SH-SY5Y (cell line): ENCODE results near the gene MAP3K20.

ENCODE experiments used
- GATA2 ChIP-seq: IDR thresholded peaks from 2 replicates; pipeline ENCODE4 v1.6.1; 2011; ENCODE audit warnings: mild to moderate bottlenecking, low read depth, low read length
- GATA3 ChIP-seq: IDR thresholded peaks from 2 replicates; pipeline ENCODE4 v1.6.1; 2011; ENCODE audit warnings: low read depth, mild to moderate bottlenecking, low read length, moderate library complexity

GRCh38 chr2:173136599-173136998 is 61.0 kb downstream of the MAP3K20 start:
- no peak for TF ChIP-seq GATA2
- no peak for TF ChIP-seq GATA3
